HCT116 (cell line): ENCODE data around the gene KCNH3. TPM values are rescaled to one million over a fixed set of nuclear protein-coding genes. Genes with fewer than 3 reads are reported as not detected.

Source experiments
- ATAC-seq: fragments of 200-7000 bp; cut with Tn5 transposase; 2 replicates; pipeline ENCODE4 v1.9.1; 2020; ENCODE audit warnings: mild to moderate bottlenecking, moderate library complexity
- BruUV-seq: library from RNA; stranded (reverse); fragments of 400-500 nt; replicated peaks from 2 replicates; lab custom pipeline; 2021; lab: Mats Ljungman, UMichigan
- CTCF ChIA-PET: fragments of 300-600 bp; sonication (Branson Sonifier 250); formaldehyde crosslinking; loops from one replicate; lab custom pipeline; 2021; ENCODE audit warnings: antibody characterized with exemption; lab: Charles Lee
- POLR2A ChIA-PET: fragments of 300-600, 350-600 bp; sonication (Branson Sonifier 250); formaldehyde crosslinking; loops from one replicate; lab custom pipeline; 2021; ENCODE audit warnings: antibody characterized with exemption; lab: Charles Lee
- RAD21 ChIA-PET, 2 experiments: fragments of 300-600 bp; sonication (Branson Sonifier 250); formaldehyde crosslinking; loops; one replicate each; lab custom pipeline; 2023; ENCODE audit warnings: low total read pairs in 2 of 2; ENCODE audit not compliant: uncharacterized antibody in 2 of 2, unreplicated experiment in 2 of 2, low non-redundant PET in 1 of 2; lab: Charles Lee
- DNase-seq: peaks from one replicate; pipeline ENCODE4 v3.0.0-alpha.2; 2010; ENCODE audit warnings: low read depth, low spot score
- H2AFZ ChIP-seq: fragments of 200-600 bp; shearing (Covaris generic), sonication (generic); 2 replicates; pipeline ENCODE4 v1.6.1; 2017; ENCODE audit warnings: low read depth, mixed run types, mixed read lengths, antibody characterized with exemption, low read length; ENCODE audit not compliant: poor library complexity, severe bottlenecking
- H3K27ac ChIP-seq: 2 replicates; pipeline ENCODE4 v1.5.1; 2012; ENCODE audit warnings: low read depth, low read length
- H3K27me3 ChIP-seq: fragments of 200-600 bp; sonication (generic); 2 replicates; pipeline ENCODE4 v1.6.1; 2016; ENCODE audit warnings: mixed run types, low read length, mixed read lengths; ENCODE audit not compliant: insufficient read depth
- H3K36me3 ChIP-seq, 2 experiments: fragments of 200-500 bp in 1 of 2; fragments of 200-600 bp in 1 of 2; sonication (Bioruptor generic) in 1 of 2; sonication (generic) in 1 of 2; 2 replicates each; pipeline versions ENCODE4 v1.5.1 to v1.6.1; 2014 to 2016; ENCODE audit warnings: low read length in 2 of 2, inconsistent platforms in 1 of 2, mixed read lengths in 1 of 2, mixed run types in 1 of 2; ENCODE audit not compliant: insufficient read depth in 2 of 2, control insufficient read depth in 1 of 2
- H3K4me1 ChIP-seq, 2 experiments: fragments of 200-600 bp in 1 of 2; sonication (generic) in 1 of 2; 2 replicates each; pipeline versions ENCODE4 v1.5.1 to v1.6.1; 2012 to 2017; ENCODE audit warnings: low read length in 2 of 2, inconsistent platforms in 1 of 2, mild to moderate bottlenecking in 1 of 2, mixed read lengths in 1 of 2, mixed run types in 1 of 2, moderate library complexity in 1 of 2; ENCODE audit not compliant: insufficient read depth in 2 of 2, control insufficient read depth in 1 of 2
- H3K4me2 ChIP-seq: fragments of 200-600 bp; sonication (generic); 2 replicates; pipeline ENCODE4 v1.6.1; 2017; ENCODE audit warnings: mixed run types, low read length, mixed read lengths
- H3K4me3 ChIP-seq, 2 experiments: fragments of 200-600 bp in 1 of 2; sonication (generic) in 1 of 2; replicated peaks in 1 of 2; 2 replicates each; pipeline ENCODE4 v1.5.1; 2011 to 2016; ENCODE audit warnings: low read length in 2 of 2, control low read depth in 1 of 2, low read depth in 1 of 2, mild to moderate bottlenecking in 1 of 2, mixed read lengths in 1 of 2, mixed run types in 1 of 2
- H3K79me2 ChIP-seq: fragments of 200-600 bp; sonication (generic); 2 replicates; pipeline ENCODE4 v1.6.1; 2017; ENCODE audit warnings: mild to moderate bottlenecking, mixed run types, low read length, moderate library complexity, mixed read lengths; ENCODE audit not compliant: insufficient read depth
- H3K9ac ChIP-seq: fragments of 200-600 bp; sonication (generic); 2 replicates; pipeline ENCODE4 v1.6.1; 2016; ENCODE audit warnings: low read length, mixed read lengths
- H3K9me2 ChIP-seq: fragments of 200-600 bp; sonication (generic), shearing (Covaris generic); 2 replicates; pipeline ENCODE4 v1.6.1; 2017; ENCODE audit warnings: mixed run types, mild to moderate bottlenecking, moderate library complexity; ENCODE audit not compliant: insufficient read depth
- H3K9me3 ChIP-seq, 2 experiments: fragments of 200-500 bp in 1 of 2; fragments of 200-600 bp in 1 of 2; sonication (Bioruptor generic) in 1 of 2; sonication (generic) in 1 of 2; 2 replicates each; pipeline ENCODE4 v1.6.1; 2014 to 2017; ENCODE audit warnings: low read length in 2 of 2, mixed read lengths in 2 of 2, inconsistent platforms in 1 of 2, low read depth in 1 of 2, mild to moderate bottlenecking in 1 of 2, mixed run types in 1 of 2, moderate library complexity in 1 of 2; ENCODE audit not compliant: control insufficient read depth in 1 of 2, insufficient read depth in 1 of 2
- H4K20me1 ChIP-seq: fragments of 200-600 bp; sonication (generic), shearing (Covaris generic); 2 replicates; pipeline ENCODE4 v1.6.1; 2017; ENCODE audit warnings: mixed run types, mild to moderate bottlenecking, moderate library complexity; ENCODE audit not compliant: insufficient read depth
- CBX3 ChIP-seq: IDR thresholded peaks from 2 replicates; pipeline ENCODE4 v1.6.1; 2012; ENCODE audit warnings: low read depth
- CEBPB ChIP-seq: IDR thresholded peaks from 2 replicates; pipeline ENCODE4 v1.6.1; 2012; ENCODE audit warnings: low read depth
- EGR1 ChIP-seq: IDR thresholded peaks from 2 replicates; pipeline ENCODE4 v1.6.1; 2012; ENCODE audit warnings: low read depth
- ELF1 ChIP-seq: IDR thresholded peaks from 2 replicates; pipeline ENCODE4 v1.6.1; 2012; ENCODE audit warnings: low read depth, borderline replicate concordance
- EZH2 ChIP-seq: fragments of 200-600 bp; sonication (generic); IDR thresholded peaks from 2 replicates; pipeline ENCODE4 v1.6.1; 2017; ENCODE audit warnings: antibody characterized with exemption, mixed run types
- EZH2phosphoT487 ChIP-seq: fragments of 200-600 bp; IDR thresholded peaks from 2 replicates; pipeline ENCODE4 v1.6.1; 2018; ENCODE audit warnings: antibody characterized with exemption, borderline replicate concordance
- FOSL1 ChIP-seq: IDR thresholded peaks from 2 replicates; pipeline ENCODE4 v1.6.1; 2012; ENCODE audit warnings: low read depth
- JUND ChIP-seq: IDR thresholded peaks from 2 replicates; pipeline ENCODE4 v1.6.1; 2012
- POLR2A ChIP-seq: IDR thresholded peaks from 2 replicates; pipeline ENCODE4 v1.7.0; 2011; ENCODE audit warnings: borderline replicate concordance; ENCODE audit not compliant: insufficient read depth, insufficient read length; ENCODE audit errors: extremely low read depth
- POLR2AphosphoS5 ChIP-seq: IDR thresholded peaks from 2 replicates; pipeline ENCODE4 v1.6.1; 2011; ENCODE audit warnings: mild to moderate bottlenecking, low read depth, low read length, moderate library complexity
- SIN3A ChIP-seq: IDR thresholded peaks from 2 replicates; pipeline ENCODE4 v1.6.1; 2012; ENCODE audit warnings: low read depth
- SP1 ChIP-seq: IDR thresholded peaks from 2 replicates; pipeline ENCODE4 v1.6.1; 2012; ENCODE audit warnings: low read depth
- SRF ChIP-seq: IDR thresholded peaks from 2 replicates; pipeline ENCODE4 v1.6.1; 2012; ENCODE audit warnings: low read depth
- TCF7L2 ChIP-seq: IDR thresholded peaks from 2 replicates; pipeline ENCODE4 v1.7.0; 2011; ENCODE audit warnings: borderline replicate concordance, inconsistent platforms; ENCODE audit not compliant: insufficient read depth, insufficient read length; ENCODE audit errors: extremely low read depth
- YY1 ChIP-seq: IDR thresholded peaks from 2 replicates; pipeline ENCODE4 v1.6.1; 2011; ENCODE audit warnings: low read length, low read depth, moderate library complexity, mild to moderate bottlenecking; ENCODE audit not compliant: insufficient replicate concordance; ENCODE audit errors: extremely low read depth
- intact Hi-C: fragments of 100-400 bp; cut with micrococcal nuclease; formaldehyde crosslinking; loops from 2 replicates; pipeline ENCODE4 v1.10.0; 2022
- total RNA-seq: library from RNA; stranded (reverse); gene quantifications from one replicate; pipeline ENCODE4 v1.2.1, GENCODE V29; 2021; ENCODE audit not compliant: unreplicated experiment
- TF ChIP-seq, protein P1 (sequence below): IDR thresholded peaks from 2 replicates; pipeline ENCODE4 v1.6.1; 2012; ENCODE audit warnings: low read depth
- TF ChIP-seq, protein P2 (sequence below), 3 experiments: fragments of 200-600 bp in 1 of 3; sonication (generic) in 1 of 3; IDR thresholded peaks in 2 of 3; conservative IDR thresholded peaks in 1 of 3; 2 replicates each; pipeline ENCODE4 v1.5.1; 2012 to 2017; ENCODE audit warnings: low read depth in 2 of 3, low read length in 2 of 3, antibody characterized with exemption in 1 of 3, borderline replicate concordance in 1 of 3, control low read depth in 1 of 3, mild to moderate bottlenecking in 1 of 3, mixed read lengths in 1 of 3, mixed run types in 1 of 3, moderate library complexity in 1 of 3; ENCODE audit not compliant: insufficient read depth in 1 of 3
- TF ChIP-seq, protein P3 (sequence below): IDR thresholded peaks from 2 replicates; pipeline ENCODE4 v1.6.1; 2011; ENCODE audit warnings: mild to moderate bottlenecking, low read length, moderate library complexity; ENCODE audit not compliant: insufficient replicate concordance; ENCODE audit errors: extremely low read depth
- TF ChIP-seq, protein P4 (sequence below): IDR thresholded peaks from 2 replicates; pipeline ENCODE4 v1.6.1; 2012
- TF ChIP-seq, protein P5 (sequence below): IDR thresholded peaks from 2 replicates; pipeline ENCODE4 v1.6.1; 2012

Gene KCNH3
- total RNA-seq, 1 experiment from 2014 or later = 35.3 TPM

DNA sequence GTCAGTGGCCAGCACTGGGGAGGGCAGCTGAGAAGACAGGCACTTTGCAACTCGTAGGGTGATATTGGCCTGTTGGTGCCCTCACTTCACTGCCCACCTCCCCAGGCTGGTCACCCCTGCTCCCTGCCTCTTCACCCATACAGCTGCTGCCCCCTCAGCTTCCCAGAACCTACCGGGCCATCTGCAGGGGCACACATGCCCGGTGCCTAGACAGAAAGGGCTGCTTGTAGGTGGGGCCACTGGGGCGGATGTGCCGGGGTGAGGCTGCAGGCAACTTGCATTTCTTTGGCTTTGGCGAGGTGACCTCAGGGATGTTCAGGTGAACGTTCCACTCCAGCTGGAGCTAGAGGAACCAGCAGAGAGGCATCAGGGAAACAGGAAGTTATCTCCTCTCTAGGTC, 49.5 kb downstream of the KCNH3 start:
- H3K9me3 ChIP-seq = no peaks in the 10 kb centered on the region
- no TSS peak for BruUV-seq
- ATAC-seq = no peak
- H3K9me2 ChIP-seq = no peaks in the 10 kb centered on the region
- no peaks in the 10 kb centered on the region for H3K27me3 ChIP-seq
- no peak for DNase-seq
- no peaks in the 10 kb centered on the region for H3K4me1 ChIP-seq
- no peak overlapping the region for H3K27ac ChIP-seq
- CTCF ChIA-PET = no interaction called here
- H3K9ac ChIP-seq = no peak overlapping the region
- intact Hi-C loops = no loop called here
- no peaks in the 10 kb centered on the region for H4K20me1 ChIP-seq
- no peak overlapping the region for H2AFZ ChIP-seq
- H3K79me2 ChIP-seq = no peaks in the 10 kb centered on the region
- no peak for TF ChIP-seq JUND
- no peak for TF ChIP-seq SP1
- TF ChIP-seq, protein P1, sequence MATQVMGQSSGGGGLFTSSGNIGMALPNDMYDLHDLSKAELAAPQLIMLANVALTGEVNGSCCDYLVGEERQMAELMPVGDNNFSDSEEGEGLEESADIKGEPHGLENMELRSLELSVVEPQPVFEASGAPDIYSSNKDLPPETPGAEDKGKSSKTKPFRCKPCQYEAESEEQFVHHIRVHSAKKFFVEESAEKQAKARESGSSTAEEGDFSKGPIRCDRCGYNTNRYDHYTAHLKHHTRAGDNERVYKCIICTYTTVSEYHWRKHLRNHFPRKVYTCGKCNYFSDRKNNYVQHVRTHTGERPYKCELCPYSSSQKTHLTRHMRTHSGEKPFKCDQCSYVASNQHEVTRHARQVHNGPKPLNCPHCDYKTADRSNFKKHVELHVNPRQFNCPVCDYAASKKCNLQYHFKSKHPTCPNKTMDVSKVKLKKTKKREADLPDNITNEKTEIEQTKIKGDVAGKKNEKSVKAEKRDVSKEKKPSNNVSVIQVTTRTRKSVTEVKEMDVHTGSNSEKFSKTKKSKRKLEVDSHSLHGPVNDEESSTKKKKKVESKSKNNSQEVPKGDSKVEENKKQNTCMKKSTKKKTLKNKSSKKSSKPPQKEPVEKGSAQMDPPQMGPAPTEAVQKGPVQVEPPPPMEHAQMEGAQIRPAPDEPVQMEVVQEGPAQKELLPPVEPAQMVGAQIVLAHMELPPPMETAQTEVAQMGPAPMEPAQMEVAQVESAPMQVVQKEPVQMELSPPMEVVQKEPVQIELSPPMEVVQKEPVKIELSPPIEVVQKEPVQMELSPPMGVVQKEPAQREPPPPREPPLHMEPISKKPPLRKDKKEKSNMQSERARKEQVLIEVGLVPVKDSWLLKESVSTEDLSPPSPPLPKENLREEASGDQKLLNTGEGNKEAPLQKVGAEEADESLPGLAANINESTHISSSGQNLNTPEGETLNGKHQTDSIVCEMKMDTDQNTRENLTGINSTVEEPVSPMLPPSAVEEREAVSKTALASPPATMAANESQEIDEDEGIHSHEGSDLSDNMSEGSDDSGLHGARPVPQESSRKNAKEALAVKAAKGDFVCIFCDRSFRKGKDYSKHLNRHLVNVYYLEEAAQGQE = no peak
- TF ChIP-seq, protein P2, sequence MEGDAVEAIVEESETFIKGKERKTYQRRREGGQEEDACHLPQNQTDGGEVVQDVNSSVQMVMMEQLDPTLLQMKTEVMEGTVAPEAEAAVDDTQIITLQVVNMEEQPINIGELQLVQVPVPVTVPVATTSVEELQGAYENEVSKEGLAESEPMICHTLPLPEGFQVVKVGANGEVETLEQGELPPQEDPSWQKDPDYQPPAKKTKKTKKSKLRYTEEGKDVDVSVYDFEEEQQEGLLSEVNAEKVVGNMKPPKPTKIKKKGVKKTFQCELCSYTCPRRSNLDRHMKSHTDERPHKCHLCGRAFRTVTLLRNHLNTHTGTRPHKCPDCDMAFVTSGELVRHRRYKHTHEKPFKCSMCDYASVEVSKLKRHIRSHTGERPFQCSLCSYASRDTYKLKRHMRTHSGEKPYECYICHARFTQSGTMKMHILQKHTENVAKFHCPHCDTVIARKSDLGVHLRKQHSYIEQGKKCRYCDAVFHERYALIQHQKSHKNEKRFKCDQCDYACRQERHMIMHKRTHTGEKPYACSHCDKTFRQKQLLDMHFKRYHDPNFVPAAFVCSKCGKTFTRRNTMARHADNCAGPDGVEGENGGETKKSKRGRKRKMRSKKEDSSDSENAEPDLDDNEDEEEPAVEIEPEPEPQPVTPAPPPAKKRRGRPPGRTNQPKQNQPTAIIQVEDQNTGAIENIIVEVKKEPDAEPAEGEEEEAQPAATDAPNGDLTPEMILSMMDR (IDR thresholded peaks at IDR 0.05 in 2 of 3, conservative IDR thresholded peaks at IDR 0.05 in 1 of 3; ENCODE audit: borderline replicate concordance in 1 of 3, insufficient read depth in 1 of 3, low read depth in 2 of 3, low read length in 2 of 3) = no peak
- TF ChIP-seq, protein P3, sequence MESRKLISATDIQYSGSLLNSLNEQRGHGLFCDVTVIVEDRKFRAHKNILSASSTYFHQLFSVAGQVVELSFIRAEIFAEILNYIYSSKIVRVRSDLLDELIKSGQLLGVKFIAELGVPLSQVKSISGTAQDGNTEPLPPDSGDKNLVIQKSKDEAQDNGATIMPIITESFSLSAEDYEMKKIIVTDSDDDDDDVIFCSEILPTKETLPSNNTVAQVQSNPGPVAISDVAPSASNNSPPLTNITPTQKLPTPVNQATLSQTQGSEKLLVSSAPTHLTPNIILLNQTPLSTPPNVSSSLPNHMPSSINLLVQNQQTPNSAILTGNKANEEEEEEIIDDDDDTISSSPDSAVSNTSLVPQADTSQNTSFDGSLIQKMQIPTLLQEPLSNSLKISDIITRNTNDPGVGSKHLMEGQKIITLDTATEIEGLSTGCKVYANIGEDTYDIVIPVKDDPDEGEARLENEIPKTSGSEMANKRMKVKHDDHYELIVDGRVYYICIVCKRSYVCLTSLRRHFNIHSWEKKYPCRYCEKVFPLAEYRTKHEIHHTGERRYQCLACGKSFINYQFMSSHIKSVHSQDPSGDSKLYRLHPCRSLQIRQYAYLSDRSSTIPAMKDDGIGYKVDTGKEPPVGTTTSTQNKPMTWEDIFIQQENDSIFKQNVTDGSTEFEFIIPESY = no peak
- TF ChIP-seq, protein P4, sequence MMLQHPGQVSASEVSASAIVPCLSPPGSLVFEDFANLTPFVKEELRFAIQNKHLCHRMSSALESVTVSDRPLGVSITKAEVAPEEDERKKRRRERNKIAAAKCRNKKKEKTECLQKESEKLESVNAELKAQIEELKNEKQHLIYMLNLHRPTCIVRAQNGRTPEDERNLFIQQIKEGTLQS = no peak
- no peak for TF ChIP-seq FOSL1
- TF ChIP-seq EZH2phosphoT487 = no peak
- TF ChIP-seq EGR1 = no peak
- TF ChIP-seq YY1 = no peak
- TF ChIP-seq SRF = no peak
- TF ChIP-seq, protein P5, sequence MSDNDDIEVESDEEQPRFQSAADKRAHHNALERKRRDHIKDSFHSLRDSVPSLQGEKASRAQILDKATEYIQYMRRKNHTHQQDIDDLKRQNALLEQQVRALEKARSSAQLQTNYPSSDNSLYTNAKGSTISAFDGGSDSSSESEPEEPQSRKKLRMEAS = no peak
- TF ChIP-seq POLR2AphosphoS5 = no peak
- TF ChIP-seq TCF7L2 = no peak
- no peak for TF ChIP-seq ELF1
- no peak for TF ChIP-seq SIN3A
- no peak for TF ChIP-seq CBX3
- no peak for TF ChIP-seq CEBPB
- no peak for TF ChIP-seq EZH2
- no peak for TF ChIP-seq POLR2A
- RAD21 ChIA-PET = no interaction called here
- peaks cover 0 to 2% of the 10 kb centered on the region in 2 experiments; a peak in 1 of 4 replicates for H3K36me3 ChIP-seq
- no peak overlapping the region for H3K4me2 ChIP-seq
- H3K4me3 ChIP-seq = no peak overlapping the region
- POLR2A ChIA-PET = no interaction called here
